Common myeloid progenitor, CD34-positive (primary cell): ENCODE data around the gene ASCL1.

ENCODE experiments used
- CTCF ChIA-PET: fragments of 350-600 bp; sonication (Branson Sonifier 250); formaldehyde crosslinking; loops from one replicate; lab custom pipeline; 2021; ENCODE audit warnings: antibody characterized with exemption; lab: Charles Lee
- POLR2A ChIA-PET: fragments of 350-600 bp; sonication (Branson Sonifier 250); formaldehyde crosslinking; loops from one replicate; lab custom pipeline; 2021; ENCODE audit warnings: antibody characterized with exemption; lab: Charles Lee
- DNase-seq, 3 donors: peaks; one replicate each; pipeline versions ENCODE4 v3.0.0 to v3.0.0-alpha.2; 2013
- H3K27ac ChIP-seq, 2 experiments: 1 replicate in 1 of 2; 2 replicates in 1 of 2; pipeline ENCODE4 v1.7.0; 2013; ENCODE audit warnings: inconsistent platforms in 2 of 2, low read length in 2 of 2, mild to moderate bottlenecking in 2 of 2, low read depth in 1 of 2, moderate library complexity in 1 of 2; ENCODE audit not compliant: severe bottlenecking in 2 of 2, insufficient read depth in 1 of 2, poor library complexity in 1 of 2
- H3K27me3 ChIP-seq, 5 experiments: replicated peaks in 2 of 5; 1 replicate in 3 of 5; 2 replicates in 2 of 5; pipeline versions ENCODE4 v1.6.1 to v1.7.0; 2013; ENCODE audit warnings: low read length in 4 of 5, mild to moderate bottlenecking in 2 of 5, moderate library complexity in 2 of 5, inconsistent platforms in 1 of 5; ENCODE audit not compliant: insufficient read depth in 5 of 5, control insufficient read depth in 4 of 5
- H3K36me3 ChIP-seq, 4 experiments: 1 replicate in 2 of 4; 2 replicates in 2 of 4; pipeline versions ENCODE4 v1.6.1 to v1.7.0; 2013; ENCODE audit warnings: low read length in 3 of 4, control low read depth in 1 of 4, mild to moderate bottlenecking in 1 of 4; ENCODE audit not compliant: control insufficient read depth in 4 of 4, insufficient read depth in 4 of 4
- H3K4me1 ChIP-seq, 4 experiments: 1 replicate in 3 of 4; 2 replicates in 1 of 4; pipeline versions ENCODE4 v1.6.1 to v1.7.1; 2013; ENCODE audit warnings: low read length in 3 of 4, mild to moderate bottlenecking in 3 of 4, control low read depth in 1 of 4, inconsistent platforms in 1 of 4, moderate library complexity in 1 of 4; ENCODE audit not compliant: control insufficient read depth in 4 of 4, insufficient read depth in 4 of 4; ENCODE audit errors: control extremely low read depth in 1 of 4
- H3K4me3 ChIP-seq, 7 experiments: 1 replicate in 4 of 7; 2 replicates in 3 of 7; pipeline versions ENCODE4 v1.5.1 to v1.7.0; 2013; ENCODE audit warnings: mild to moderate bottlenecking in 7 of 7, low read length in 6 of 7, moderate library complexity in 6 of 7, inconsistent platforms in 2 of 7, low read depth in 2 of 7, control low read depth in 1 of 7; ENCODE audit not compliant: insufficient read depth in 4 of 7, control insufficient read depth in 1 of 7; ENCODE audit errors: extremely low read depth in 1 of 7
- H3K9me3 ChIP-seq, 5 experiments: 1 replicate in 4 of 5; 2 replicates in 1 of 5; pipeline versions ENCODE4 v1.6.1 to v1.7.1; 2013; ENCODE audit warnings: low read length in 4 of 5, mild to moderate bottlenecking in 2 of 5, inconsistent platforms in 1 of 5, low read depth in 1 of 5, moderate library complexity in 1 of 5; ENCODE audit not compliant: control insufficient read depth in 4 of 5, insufficient read depth in 2 of 5; ENCODE audit errors: control extremely low read depth in 1 of 5
- WGBS: methylation state at CpG from one replicate; pipeline ENCODE4 v1.1.5; 2013; ENCODE audit not compliant: insufficient coverage; 5-methylcytosine and 5-hydroxymethylcytosine counted together

The ASCL1 gene

GRCh38 chr12:102927220-102927619 is 30.3 kb upstream of the ASCL1 start:
- H3K4me3 ChIP-seq, result no peak overlapping the region
- H3K4me1 ChIP-seq, result no peaks in the 10 kb centered on the region
- DNase-seq, result no peak
- H3K9me3 ChIP-seq, result no peaks in the 10 kb centered on the region
- no peak overlapping the region for H3K27ac ChIP-seq
- ChIA-PET CTCF (interaction anchor here (0.6 kb wide), 1 partner anchor 21 kb away, joined by 3 read pairs; no protein-coding TSS in a partner anchor), POLR2A (no interaction called here)
- no peaks in the 10 kb centered on the region for H3K36me3 ChIP-seq
- peaks cover 0 to 10% (median 3%) of the 10 kb centered on the region in 5 experiments for H3K27me3 ChIP-seq

GRCh38 chr12:102933168-102933567 is 24.3 kb upstream of the ASCL1 start:
- H3K4me1 ChIP-seq, result no peaks in the 10 kb centered on the region
- CTCF ChIA-PET, result no interaction called here
- no CpG with 5 or more reads among the region's 1 CpG for WGBS
- POLR2A ChIA-PET, result no interaction called here
- H3K36me3 ChIP-seq, result no peaks in the 10 kb centered on the region
- no peak for DNase-seq
- H3K9me3 ChIP-seq, result no peaks in the 10 kb centered on the region
- H3K4me3 ChIP-seq, result no peak overlapping the region
- no peak overlapping the region for H3K27ac ChIP-seq
- H3K27me3 ChIP-seq, result peaks cover 0 to 10% (median 0%) of the 10 kb centered on the region in 5 experiments

GRCh38 chr12:102939059-102939458 is 18.4 kb upstream of the ASCL1 start:
- peaks cover 0 to 4% (median 0%) of the 10 kb centered on the region in 5 experiments for H3K27me3 ChIP-seq
- no peak overlapping the region for H3K4me3 ChIP-seq
- H3K4me1 ChIP-seq, result no peaks in the 10 kb centered on the region
- H3K27ac ChIP-seq, result no peak overlapping the region
- DNase-seq, result no peak
- ChIA-PET POLR2A (no interaction called here), CTCF (interaction anchor here (1.6 kb wide), 1 partner anchor 10 kb away, joined by 6 read pairs; no protein-coding TSS in a partner anchor)
- H3K36me3 ChIP-seq, result no peaks in the 10 kb centered on the region
- H3K9me3 ChIP-seq, result peaks cover 0 to 9% (median 0%) of the 10 kb centered on the region in 5 experiments
- 74% methylated on average over 2 of the region's 2 CpGs for WGBS

- no peak overlapping the region for H3K27ac ChIP-seq
- ChIA-PET POLR2A (no interaction called here), CTCF (interaction anchor here (1.6 kb wide), 1 partner anchor 9 kb away, joined by 6 read pairs; no protein-coding TSS in a partner anchor)
- H3K4me3 ChIP-seq, result no peak overlapping the region
- peaks cover 0 to 9% (median 0%) of the 10 kb centered on the region in 5 experiments for H3K9me3 ChIP-seq
- peaks cover 0 to 4% (median 0%) of the 10 kb centered on the region in 5 experiments for H3K27me3 ChIP-seq
- H3K4me1 ChIP-seq, result no peaks in the 10 kb centered on the region
- WGBS, result 100% methylated on average over 2 of the region's 2 CpGs
- no peak for DNase-seq
- no peaks in the 10 kb centered on the region for H3K36me3 ChIP-seq
These were observed 17.7 kb upstream of the ASCL1 start for GRCh38 chr12:102939670-102940222.

GRCh38 chr12:102946042-102946441 is 11.4 kb upstream of the ASCL1 start:
- Histone ChIP-seq H3K4me3 (no peak overlapping the region), H3K27ac (no peak overlapping the region), H3K36me3 (no peaks in the 10 kb centered on the region), H3K9me3 (peaks cover 0 to 3% (median 0%) of the 10 kb centered on the region in 5 experiments), H3K4me1 (no peaks in the 10 kb centered on the region), H3K27me3 (peaks cover 2 to 47% (median 22%) of the 10 kb centered on the region in 5 experiments)
- ChIA-PET CTCF (interaction anchor here (0.7 to 2.3 kb wide), 2 partner anchors 9 to 602 kb away, joined by 3 to 5 read pairs; no protein-coding TSS in a partner anchor), POLR2A (no interaction called here)
- 87% methylated on average over 2 of the region's 2 CpGs for WGBS
- no peak for DNase-seq

GRCh38 chr12:102948941-102949352 is 8.5 kb upstream of the ASCL1 start:
- 4% methylated on average over 11 of the region's 11 CpGs for WGBS
- Histone ChIP-seq H3K36me3 (no peaks in the 10 kb centered on the region), H3K4me1 (no peaks in the 10 kb centered on the region), H3K4me3 (no peak overlapping the region), H3K27me3 (peaks cover 5 to 76% (median 45%) of the 10 kb centered on the region in 5 experiments), H3K27ac (no peak overlapping the region), H3K9me3 (no peaks in the 10 kb centered on the region)
- peak; percentile 40 to 67 (median 50) for DNase-seq
- ChIA-PET POLR2A (no interaction called here), CTCF (interaction anchor here (0.6 to 6.1 kb wide), 11 partner anchors 10 to 599 kb away, joined by 3 to 75 read pairs (median 4); no protein-coding TSS in a partner anchor)
